ENCODE measurements around the gene RPAP3. TPM values are rescaled to one million over a fixed set of nuclear protein-coding genes. Genes with fewer than 3 reads are reported as not detected.

The RPAP3 gene
- total and polyA plus RNA-seq, 4 donors, result 5.5 to 8.1 (median 8.0) TPM

- WGBS, result 95% methylated on average over 3 of the region's 3 CpGs
- TF ChIP-seq GABPA (IDR thresholded peaks at IDR 0.05 in 1 of 2, conservative IDR thresholded peaks at IDR 0.05 in 1 of 2) (no peak), RAD21 (IDR thresholded peaks at IDR 0.05) (no peak), YY1 (IDR thresholded peaks at IDR 0.05) (no peak), JUND (IDR thresholded peaks at IDR 0.05) (no peak), HNF4A (conservative IDR thresholded peaks at IDR 0.05) (no peak), ATF3 (IDR thresholded peaks at IDR 0.05) (no peak)
- TF ChIP-seq, protein P1, sequence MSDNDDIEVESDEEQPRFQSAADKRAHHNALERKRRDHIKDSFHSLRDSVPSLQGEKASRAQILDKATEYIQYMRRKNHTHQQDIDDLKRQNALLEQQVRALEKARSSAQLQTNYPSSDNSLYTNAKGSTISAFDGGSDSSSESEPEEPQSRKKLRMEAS (IDR thresholded peaks at IDR 0.05), result no peak
- TF ChIP-seq, protein P2, sequence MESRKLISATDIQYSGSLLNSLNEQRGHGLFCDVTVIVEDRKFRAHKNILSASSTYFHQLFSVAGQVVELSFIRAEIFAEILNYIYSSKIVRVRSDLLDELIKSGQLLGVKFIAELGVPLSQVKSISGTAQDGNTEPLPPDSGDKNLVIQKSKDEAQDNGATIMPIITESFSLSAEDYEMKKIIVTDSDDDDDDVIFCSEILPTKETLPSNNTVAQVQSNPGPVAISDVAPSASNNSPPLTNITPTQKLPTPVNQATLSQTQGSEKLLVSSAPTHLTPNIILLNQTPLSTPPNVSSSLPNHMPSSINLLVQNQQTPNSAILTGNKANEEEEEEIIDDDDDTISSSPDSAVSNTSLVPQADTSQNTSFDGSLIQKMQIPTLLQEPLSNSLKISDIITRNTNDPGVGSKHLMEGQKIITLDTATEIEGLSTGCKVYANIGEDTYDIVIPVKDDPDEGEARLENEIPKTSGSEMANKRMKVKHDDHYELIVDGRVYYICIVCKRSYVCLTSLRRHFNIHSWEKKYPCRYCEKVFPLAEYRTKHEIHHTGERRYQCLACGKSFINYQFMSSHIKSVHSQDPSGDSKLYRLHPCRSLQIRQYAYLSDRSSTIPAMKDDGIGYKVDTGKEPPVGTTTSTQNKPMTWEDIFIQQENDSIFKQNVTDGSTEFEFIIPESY (IDR thresholded peaks at IDR 0.05), result no peak
- no peaks in the 10 kb centered on the region for H3K9me3 ChIP-seq (ENCODE audit: control insufficient read depth in 4 of 4, low read length in 3 of 4)
- H3K36me3 ChIP-seq (ENCODE audit: control insufficient read depth in 4 of 4, insufficient read depth in 3 of 4, low read depth in 1 of 4, low read length in 3 of 4), result no peaks in the 10 kb centered on the region
- H3K9ac ChIP-seq (ENCODE audit: low read depth in 1 of 2, low read length in 2 of 2), result no peak overlapping the region
- no peaks in the 10 kb centered on the region for H3K4me1 ChIP-seq (ENCODE audit: control insufficient read depth in 4 of 4, insufficient read depth in 4 of 4, low read length in 3 of 4)
- no peak for DNase-seq (ENCODE audit: low spot score)
- no peak overlapping the region for H3K4me3 ChIP-seq (ENCODE audit: low read depth in 1 of 3, low read length in 3 of 3)
- no peaks in the 10 kb centered on the region for H3K27me3 ChIP-seq (ENCODE audit: control insufficient read depth in 4 of 4, insufficient read depth in 4 of 4, low read length in 3 of 4)
- no peak overlapping the region for H3K27ac ChIP-seq (ENCODE audit: low read depth in 1 of 2, low read length in 2 of 2)
Measured at GRCh38 chr12:47748899-47749298, 43.1 kb upstream of the RPAP3 start.

DNA sequence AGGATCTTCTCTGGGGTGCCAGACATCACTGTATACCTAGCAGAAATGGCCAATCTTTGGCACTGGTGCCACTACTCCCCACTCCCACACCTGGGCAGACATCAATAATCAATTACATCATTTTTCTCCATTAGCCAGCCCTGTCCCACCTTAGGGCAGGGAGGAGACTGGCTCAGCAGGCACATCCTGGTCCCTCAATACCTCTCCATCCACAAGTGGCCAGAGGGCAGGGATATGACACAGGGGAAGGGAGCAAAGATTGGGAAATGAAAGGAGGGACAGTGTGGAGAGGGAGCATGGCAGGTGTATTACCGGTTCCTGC lies 42.6 kb upstream of the RPAP3 start:
- Histone ChIP-seq H3K36me3 (ENCODE audit: control insufficient read depth in 4 of 4, insufficient read depth in 3 of 4, low read depth in 1 of 4, low read length in 3 of 4) (no peaks in the 10 kb centered on the region), H3K4me3 (ENCODE audit: low read depth in 1 of 3, low read length in 3 of 3) (no peak overlapping the region)

More for the DNA sequence above, 42.6 kb upstream of the RPAP3 start:
- H3K27ac ChIP-seq (ENCODE audit: low read depth in 1 of 2, low read length in 2 of 2), result no peak overlapping the region
- WGBS, result 91% methylated on average over 1 of the region's 1 CpG
- DNase-seq (ENCODE audit: low spot score), result no peak
- no peaks in the 10 kb centered on the region for H3K27me3 ChIP-seq (ENCODE audit: control insufficient read depth in 4 of 4, insufficient read depth in 4 of 4, low read length in 3 of 4)
- TF ChIP-seq ATF3 (IDR thresholded peaks at IDR 0.05), result no peak
- no peak for TF ChIP-seq YY1 (IDR thresholded peaks at IDR 0.05)
- TF ChIP-seq, protein P3, sequence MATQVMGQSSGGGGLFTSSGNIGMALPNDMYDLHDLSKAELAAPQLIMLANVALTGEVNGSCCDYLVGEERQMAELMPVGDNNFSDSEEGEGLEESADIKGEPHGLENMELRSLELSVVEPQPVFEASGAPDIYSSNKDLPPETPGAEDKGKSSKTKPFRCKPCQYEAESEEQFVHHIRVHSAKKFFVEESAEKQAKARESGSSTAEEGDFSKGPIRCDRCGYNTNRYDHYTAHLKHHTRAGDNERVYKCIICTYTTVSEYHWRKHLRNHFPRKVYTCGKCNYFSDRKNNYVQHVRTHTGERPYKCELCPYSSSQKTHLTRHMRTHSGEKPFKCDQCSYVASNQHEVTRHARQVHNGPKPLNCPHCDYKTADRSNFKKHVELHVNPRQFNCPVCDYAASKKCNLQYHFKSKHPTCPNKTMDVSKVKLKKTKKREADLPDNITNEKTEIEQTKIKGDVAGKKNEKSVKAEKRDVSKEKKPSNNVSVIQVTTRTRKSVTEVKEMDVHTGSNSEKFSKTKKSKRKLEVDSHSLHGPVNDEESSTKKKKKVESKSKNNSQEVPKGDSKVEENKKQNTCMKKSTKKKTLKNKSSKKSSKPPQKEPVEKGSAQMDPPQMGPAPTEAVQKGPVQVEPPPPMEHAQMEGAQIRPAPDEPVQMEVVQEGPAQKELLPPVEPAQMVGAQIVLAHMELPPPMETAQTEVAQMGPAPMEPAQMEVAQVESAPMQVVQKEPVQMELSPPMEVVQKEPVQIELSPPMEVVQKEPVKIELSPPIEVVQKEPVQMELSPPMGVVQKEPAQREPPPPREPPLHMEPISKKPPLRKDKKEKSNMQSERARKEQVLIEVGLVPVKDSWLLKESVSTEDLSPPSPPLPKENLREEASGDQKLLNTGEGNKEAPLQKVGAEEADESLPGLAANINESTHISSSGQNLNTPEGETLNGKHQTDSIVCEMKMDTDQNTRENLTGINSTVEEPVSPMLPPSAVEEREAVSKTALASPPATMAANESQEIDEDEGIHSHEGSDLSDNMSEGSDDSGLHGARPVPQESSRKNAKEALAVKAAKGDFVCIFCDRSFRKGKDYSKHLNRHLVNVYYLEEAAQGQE (IDR thresholded peaks at IDR 0.05), result no peak
- no peak for TF ChIP-seq HNF4A (conservative IDR thresholded peaks at IDR 0.05)
- no peak for TF ChIP-seq NR2F2 (IDR thresholded peaks at IDR 0.05)
- no peak for TF ChIP-seq JUND (IDR thresholded peaks at IDR 0.05)
- no peak for TF ChIP-seq TAF1 (conservative IDR thresholded peaks at IDR 0.05)
- no peak for TF ChIP-seq CTCF (IDR thresholded peaks at IDR 0.05; ENCODE audit: low read depth, low read length, missing input control)
- TF ChIP-seq FOXA2 (IDR thresholded peaks at IDR 0.05), result no peak
- no peak for TF ChIP-seq EGR1 (IDR thresholded peaks at IDR 0.05; ENCODE audit: low read depth in 2 of 2)
- H3K9me3 ChIP-seq (ENCODE audit: control insufficient read depth in 4 of 4, low read length in 3 of 4), result no peaks in the 10 kb centered on the region
- H3K9ac ChIP-seq (ENCODE audit: low read depth in 1 of 2, low read length in 2 of 2), result no peak overlapping the region
- no peaks in the 10 kb centered on the region for H3K4me1 ChIP-seq (ENCODE audit: control insufficient read depth in 4 of 4, insufficient read depth in 4 of 4, low read length in 3 of 4)
